ENCODE results near the gene DLG2.

Gene DLG2

GRCh38 chr11:83721263-83721662, 1905.9 kb downstream of the DLG2 start:
- no peak for DNase-seq (ENCODE audit: extremely low read depth, low read depth)
- TF ChIP-seq CTCF (IDR thresholded peaks at IDR 0.05; ENCODE audit: low read depth, low read length) = no peak

GRCh38 chr11:83720675-83721074, 1906.5 kb downstream of the DLG2 start:
- DNase-seq (ENCODE audit: extremely low read depth, low read depth) = no peak
- no peak for TF ChIP-seq CTCF (IDR thresholded peaks at IDR 0.05; ENCODE audit: low read depth, low read length)

GRCh38 chr11:83717537-83717936, 1909.6 kb downstream of the DLG2 start:
- no peak for TF ChIP-seq CTCF (IDR thresholded peaks at IDR 0.05; ENCODE audit: low read depth, low read length)
- DNase-seq (ENCODE audit: extremely low read depth, low read depth) = no peak

GRCh38 chr11:83715927-83716535, 1911.1 kb downstream of the DLG2 start:
- TF ChIP-seq CTCF (IDR thresholded peaks at IDR 0.05; ENCODE audit: low read depth, low read length) = no peak
- no peak for DNase-seq (ENCODE audit: extremely low read depth, low read depth)

- DNase-seq (ENCODE audit: extremely low read depth, low read depth) = no peak
- TF ChIP-seq CTCF (IDR thresholded peaks at IDR 0.05; ENCODE audit: low read depth, low read length) = no peak
Observed at GRCh38 chr11:83713708-83714107, 1913.4 kb downstream of the DLG2 start.

GRCh38 chr11:83711106-83711527, 1916.0 kb downstream of the DLG2 start:
- TF ChIP-seq CTCF (IDR thresholded peaks at IDR 0.05; ENCODE audit: low read depth, low read length) = no peak
- no peak for DNase-seq (ENCODE audit: extremely low read depth, low read depth)

- DNase-seq (ENCODE audit: extremely low read depth, low read depth) = no peak
- no peak for TF ChIP-seq CTCF (IDR thresholded peaks at IDR 0.05; ENCODE audit: low read depth, low read length)
Observed at GRCh38 chr11:83709434-83709833, 1917.7 kb downstream of the DLG2 start.
